ENCODE data around the gene AGBL1.

Gene AGBL1

DNA sequence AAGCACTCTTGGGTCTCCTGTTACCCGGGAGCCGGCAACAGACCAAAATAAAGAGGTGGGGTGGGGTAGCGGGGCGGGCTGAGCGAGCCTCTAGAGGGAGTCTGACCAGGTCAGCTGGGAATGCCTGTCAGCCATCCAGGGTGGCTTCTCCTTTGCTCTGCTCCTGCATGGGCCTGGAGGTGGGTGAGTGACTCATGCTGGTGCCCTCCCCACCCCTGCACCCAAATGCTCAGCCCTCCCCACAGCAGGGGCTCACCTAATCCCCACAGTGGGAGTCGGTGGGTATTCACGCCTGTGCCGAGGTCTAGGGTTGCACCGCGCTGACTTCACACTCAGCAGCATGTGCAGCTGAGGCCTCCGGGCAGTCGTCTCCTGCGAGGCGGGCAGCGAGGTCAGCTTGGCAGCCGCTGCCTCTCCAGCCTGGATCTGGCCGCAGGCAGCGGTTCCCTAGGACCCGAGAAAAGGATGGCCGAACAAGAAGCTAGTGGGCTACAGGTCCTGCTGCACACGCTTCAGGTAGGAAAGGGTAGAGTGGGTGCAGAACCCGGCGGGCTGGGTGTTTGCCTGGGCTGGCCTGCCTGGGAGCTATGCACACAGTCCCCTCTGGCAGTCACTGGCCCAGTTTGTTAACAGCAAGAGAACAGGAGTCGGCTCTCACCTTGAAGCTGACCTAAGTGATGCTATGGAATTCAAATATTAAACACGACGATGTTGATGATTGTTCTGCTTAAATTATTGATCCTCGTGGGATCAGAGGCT is at the start of gene AGBL1:
Gene AGBL1 (plus strand): TSS at position 364 of the 759 bp plus-strand sequence.
- no peak within 1 kb of the TSS for H3K4me3 ChIP-seq (ENCODE audit: low read depth, low read length)
- TF ChIP-seq, protein P1, sequence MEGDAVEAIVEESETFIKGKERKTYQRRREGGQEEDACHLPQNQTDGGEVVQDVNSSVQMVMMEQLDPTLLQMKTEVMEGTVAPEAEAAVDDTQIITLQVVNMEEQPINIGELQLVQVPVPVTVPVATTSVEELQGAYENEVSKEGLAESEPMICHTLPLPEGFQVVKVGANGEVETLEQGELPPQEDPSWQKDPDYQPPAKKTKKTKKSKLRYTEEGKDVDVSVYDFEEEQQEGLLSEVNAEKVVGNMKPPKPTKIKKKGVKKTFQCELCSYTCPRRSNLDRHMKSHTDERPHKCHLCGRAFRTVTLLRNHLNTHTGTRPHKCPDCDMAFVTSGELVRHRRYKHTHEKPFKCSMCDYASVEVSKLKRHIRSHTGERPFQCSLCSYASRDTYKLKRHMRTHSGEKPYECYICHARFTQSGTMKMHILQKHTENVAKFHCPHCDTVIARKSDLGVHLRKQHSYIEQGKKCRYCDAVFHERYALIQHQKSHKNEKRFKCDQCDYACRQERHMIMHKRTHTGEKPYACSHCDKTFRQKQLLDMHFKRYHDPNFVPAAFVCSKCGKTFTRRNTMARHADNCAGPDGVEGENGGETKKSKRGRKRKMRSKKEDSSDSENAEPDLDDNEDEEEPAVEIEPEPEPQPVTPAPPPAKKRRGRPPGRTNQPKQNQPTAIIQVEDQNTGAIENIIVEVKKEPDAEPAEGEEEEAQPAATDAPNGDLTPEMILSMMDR (IDR thresholded peaks at IDR 0.05; ENCODE audit: borderline replicate concordance, insufficient read depth, low read depth, low read length): no peak

DNA sequence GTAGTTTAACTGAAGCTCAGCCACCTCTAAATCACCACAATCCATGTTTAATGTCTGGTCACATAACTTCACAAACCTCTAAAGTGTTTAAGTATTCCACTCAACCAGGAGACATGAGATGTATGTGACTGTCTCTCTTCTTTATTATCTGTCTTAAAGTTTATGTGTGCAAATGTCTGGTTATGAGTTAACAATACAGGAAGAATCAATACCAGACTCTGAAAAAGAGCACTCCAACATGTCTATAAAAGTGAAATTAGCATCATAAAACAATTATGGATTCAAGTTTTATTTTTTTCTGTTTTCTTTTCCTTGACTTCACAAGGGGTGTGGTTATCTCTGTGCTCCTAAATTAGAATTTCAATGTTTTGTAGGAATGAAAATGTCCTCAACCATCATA is 44.8 kb upstream of the AGBL1 start:
- H3K4me3 ChIP-seq (ENCODE audit: low read depth, low read length): no peak overlapping the region
- TF ChIP-seq, protein P1 (IDR thresholded peaks at IDR 0.05; ENCODE audit: borderline replicate concordance, insufficient read depth, low read depth, low read length): no peak

DNA sequence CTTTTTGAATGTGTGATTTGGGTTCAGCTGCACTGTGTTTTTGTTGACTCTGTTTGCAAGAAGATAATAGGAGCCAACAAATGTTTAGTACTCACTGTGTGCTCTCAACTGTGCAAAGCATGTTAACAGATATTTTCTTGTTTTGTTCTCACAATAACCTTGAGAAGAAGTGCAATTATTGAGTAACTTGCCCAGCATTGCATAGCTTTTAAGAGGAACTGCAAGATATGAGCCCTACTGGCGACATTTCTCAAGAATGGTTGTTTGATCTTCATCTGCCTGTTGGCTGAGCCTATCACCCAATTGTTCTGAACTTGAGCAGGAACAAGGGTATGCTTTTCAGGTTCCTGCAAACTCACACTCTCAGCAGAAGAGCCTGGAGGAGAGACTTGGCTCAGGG is 43.4 kb upstream of the AGBL1 start:
- TF ChIP-seq, protein P1 (IDR thresholded peaks at IDR 0.05; ENCODE audit: borderline replicate concordance, insufficient read depth, low read depth, low read length): no peak
- H3K4me3 ChIP-seq (ENCODE audit: low read depth, low read length): no peak overlapping the region

DNA sequence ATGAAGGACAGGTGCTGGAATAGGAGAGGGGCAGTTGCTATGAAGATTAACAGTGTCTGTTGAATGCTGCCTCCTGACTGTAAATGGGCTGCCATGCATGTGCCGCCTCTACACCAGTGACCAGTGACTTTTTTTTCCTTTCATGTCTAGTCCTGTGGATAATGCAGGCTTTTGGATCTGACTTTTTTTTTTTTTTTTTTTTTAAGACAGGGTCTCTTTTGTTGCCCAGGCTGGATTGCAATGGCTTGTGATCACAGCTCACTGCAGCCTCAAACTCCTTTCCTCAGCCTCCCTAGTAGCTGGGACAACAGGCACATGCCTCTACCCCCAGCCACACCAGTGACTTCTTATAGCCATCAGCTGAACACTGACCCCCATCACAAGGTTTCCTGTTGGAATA is 41.2 kb upstream of the AGBL1 start:
- H3K4me3 ChIP-seq (ENCODE audit: low read depth, low read length): no peak overlapping the region
- TF ChIP-seq, protein P1 (IDR thresholded peaks at IDR 0.05; ENCODE audit: borderline replicate concordance, insufficient read depth, low read depth, low read length): no peak

DNA sequence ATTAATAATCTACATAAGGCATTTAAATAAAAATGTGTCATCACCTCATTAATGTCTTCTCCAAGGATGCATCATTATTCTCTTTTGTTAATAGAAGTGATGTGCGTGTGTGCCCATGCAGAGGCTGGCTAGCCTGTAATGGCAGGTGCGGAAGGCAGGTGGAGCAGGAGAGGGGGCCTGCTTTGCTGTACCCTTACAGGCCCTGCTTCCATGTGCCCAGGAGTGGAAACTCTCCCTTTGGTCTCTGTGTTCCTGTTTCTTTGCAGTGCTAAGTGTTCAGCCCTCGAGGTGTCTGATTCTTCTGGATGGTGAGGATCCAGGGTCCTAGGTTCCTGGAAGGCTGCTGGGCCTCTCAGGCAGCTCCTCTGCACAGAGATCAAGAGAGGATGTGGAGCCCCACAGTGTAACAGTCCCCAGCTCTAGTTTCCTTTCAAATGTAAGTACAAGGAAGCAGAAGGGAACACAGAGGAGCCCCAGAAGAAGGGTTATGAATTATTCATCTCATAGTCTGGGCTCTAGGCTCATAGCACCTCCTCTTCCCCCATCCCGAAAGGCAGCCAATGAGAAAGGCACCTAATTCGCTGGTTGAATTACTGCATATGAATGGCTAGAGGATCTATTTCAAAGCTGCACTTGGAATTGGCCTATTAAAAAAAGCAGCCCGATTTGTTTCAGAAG is 39.2 kb upstream of the AGBL1 start:
- TF ChIP-seq, protein P1 (IDR thresholded peaks at IDR 0.05; ENCODE audit: borderline replicate concordance, insufficient read depth, low read depth, low read length): no peak
- H3K4me3 ChIP-seq (ENCODE audit: low read depth, low read length): no peak overlapping the region

DNA sequence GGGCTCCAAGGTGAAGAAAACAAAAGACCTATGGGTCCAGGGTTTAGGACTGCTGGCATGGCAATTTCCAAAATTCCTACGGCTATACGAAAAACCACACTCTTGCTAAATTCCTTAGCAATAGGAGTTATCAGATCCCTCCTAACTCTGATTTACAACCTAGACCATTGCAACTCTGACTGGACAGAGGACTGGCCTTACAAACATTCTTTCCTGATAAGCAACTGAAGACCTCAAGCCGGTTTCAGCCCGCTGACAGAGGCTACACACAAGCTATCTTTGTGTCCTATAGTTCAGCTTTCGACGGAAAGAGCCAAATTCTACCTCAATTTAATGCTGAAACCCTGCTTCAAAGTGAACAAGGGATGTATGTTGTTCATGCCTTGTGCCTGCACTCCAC is 38.3 kb upstream of the AGBL1 start:
- TF ChIP-seq, protein P1 (IDR thresholded peaks at IDR 0.05; ENCODE audit: borderline replicate concordance, insufficient read depth, low read depth, low read length): no peak
- H3K4me3 ChIP-seq (ENCODE audit: low read depth, low read length): no peak overlapping the region

DNA sequence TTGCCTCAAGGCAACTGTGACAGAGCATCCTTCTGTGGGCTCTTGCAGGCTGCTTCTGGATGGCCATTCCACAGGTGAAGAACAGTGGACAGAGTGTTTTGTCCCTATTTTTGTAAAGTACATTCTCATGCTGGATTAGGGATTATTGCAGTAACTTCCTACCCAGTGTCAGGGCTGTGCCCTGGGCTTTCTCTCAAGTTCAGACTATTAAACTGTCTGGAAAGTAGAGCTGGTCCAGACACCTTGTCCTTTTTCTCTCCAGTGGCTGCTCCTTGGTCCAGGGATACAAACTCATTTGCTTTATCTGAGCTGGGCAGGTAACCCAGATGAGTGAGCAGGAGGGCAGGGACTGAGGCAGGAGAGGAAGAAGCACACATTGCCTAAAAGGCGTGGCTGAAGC is 37.4 kb upstream of the AGBL1 start:
- no peak overlapping the region for H3K4me3 ChIP-seq (ENCODE audit: low read depth, low read length)
- TF ChIP-seq, protein P1 (IDR thresholded peaks at IDR 0.05; ENCODE audit: borderline replicate concordance, insufficient read depth, low read depth, low read length): no peak

Measured in GM12875 (cell line).